ENCODE data around the gene FIZ1. TPM values are rescaled to one million over a fixed set of nuclear protein-coding genes. Genes with fewer than 3 reads are reported as not detected.
A peak's percentile ranks its signal among the peaks of the same experiment; 100 is the strongest.

FIZ1 gene
- total and polyA plus RNA-seq, 2 experiments from 2014 or later, result 5.4 to 10.1 TPM

DNA sequence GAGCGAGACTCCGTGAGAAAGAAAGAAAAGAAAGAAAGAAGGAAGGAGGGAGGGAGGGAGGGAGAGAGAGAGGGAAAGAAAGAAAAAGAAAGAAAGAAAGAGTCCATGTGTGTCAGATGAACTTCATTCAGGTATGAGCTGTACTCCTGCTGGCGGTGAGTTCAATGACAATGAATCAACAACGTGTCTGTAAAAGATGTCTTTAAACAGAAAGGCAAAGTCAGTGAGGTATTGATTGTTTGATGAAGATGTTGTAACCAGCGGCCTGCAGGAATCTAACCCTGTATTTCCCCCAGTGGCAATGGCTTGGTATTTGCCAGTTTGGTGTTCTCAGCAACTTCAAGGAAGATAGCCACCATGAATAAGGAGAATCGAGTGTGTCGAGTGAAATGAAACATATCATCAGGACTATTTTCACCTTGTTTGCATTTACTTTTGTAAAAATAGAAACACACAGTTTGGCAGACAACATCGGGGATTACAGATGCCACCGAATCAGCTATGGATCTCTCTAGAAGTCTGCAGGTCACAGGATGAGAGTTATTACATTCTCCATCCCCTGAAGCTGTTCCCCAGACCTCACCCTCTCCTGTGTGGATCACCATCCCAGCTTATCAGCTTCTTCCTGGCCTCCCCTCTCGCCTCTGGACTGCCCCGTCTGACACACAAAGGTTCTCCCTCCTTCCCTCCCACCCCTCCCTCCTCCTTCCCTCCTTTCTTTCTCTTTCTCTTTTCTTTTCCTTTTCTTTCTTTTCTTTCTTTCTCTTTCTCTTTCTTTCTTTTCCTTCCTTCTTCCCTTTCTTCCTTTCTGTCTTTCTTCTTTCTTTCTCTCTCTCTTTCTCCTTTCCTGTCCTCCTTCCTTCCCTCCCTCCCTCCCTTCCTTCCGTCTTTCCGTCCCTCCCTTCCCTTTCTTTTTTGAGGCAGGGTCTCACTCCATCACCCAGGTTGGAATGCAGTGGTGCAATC lies 45.8 kb downstream of the FIZ1 start (continued):
- TF ChIP-seq, protein P1, sequence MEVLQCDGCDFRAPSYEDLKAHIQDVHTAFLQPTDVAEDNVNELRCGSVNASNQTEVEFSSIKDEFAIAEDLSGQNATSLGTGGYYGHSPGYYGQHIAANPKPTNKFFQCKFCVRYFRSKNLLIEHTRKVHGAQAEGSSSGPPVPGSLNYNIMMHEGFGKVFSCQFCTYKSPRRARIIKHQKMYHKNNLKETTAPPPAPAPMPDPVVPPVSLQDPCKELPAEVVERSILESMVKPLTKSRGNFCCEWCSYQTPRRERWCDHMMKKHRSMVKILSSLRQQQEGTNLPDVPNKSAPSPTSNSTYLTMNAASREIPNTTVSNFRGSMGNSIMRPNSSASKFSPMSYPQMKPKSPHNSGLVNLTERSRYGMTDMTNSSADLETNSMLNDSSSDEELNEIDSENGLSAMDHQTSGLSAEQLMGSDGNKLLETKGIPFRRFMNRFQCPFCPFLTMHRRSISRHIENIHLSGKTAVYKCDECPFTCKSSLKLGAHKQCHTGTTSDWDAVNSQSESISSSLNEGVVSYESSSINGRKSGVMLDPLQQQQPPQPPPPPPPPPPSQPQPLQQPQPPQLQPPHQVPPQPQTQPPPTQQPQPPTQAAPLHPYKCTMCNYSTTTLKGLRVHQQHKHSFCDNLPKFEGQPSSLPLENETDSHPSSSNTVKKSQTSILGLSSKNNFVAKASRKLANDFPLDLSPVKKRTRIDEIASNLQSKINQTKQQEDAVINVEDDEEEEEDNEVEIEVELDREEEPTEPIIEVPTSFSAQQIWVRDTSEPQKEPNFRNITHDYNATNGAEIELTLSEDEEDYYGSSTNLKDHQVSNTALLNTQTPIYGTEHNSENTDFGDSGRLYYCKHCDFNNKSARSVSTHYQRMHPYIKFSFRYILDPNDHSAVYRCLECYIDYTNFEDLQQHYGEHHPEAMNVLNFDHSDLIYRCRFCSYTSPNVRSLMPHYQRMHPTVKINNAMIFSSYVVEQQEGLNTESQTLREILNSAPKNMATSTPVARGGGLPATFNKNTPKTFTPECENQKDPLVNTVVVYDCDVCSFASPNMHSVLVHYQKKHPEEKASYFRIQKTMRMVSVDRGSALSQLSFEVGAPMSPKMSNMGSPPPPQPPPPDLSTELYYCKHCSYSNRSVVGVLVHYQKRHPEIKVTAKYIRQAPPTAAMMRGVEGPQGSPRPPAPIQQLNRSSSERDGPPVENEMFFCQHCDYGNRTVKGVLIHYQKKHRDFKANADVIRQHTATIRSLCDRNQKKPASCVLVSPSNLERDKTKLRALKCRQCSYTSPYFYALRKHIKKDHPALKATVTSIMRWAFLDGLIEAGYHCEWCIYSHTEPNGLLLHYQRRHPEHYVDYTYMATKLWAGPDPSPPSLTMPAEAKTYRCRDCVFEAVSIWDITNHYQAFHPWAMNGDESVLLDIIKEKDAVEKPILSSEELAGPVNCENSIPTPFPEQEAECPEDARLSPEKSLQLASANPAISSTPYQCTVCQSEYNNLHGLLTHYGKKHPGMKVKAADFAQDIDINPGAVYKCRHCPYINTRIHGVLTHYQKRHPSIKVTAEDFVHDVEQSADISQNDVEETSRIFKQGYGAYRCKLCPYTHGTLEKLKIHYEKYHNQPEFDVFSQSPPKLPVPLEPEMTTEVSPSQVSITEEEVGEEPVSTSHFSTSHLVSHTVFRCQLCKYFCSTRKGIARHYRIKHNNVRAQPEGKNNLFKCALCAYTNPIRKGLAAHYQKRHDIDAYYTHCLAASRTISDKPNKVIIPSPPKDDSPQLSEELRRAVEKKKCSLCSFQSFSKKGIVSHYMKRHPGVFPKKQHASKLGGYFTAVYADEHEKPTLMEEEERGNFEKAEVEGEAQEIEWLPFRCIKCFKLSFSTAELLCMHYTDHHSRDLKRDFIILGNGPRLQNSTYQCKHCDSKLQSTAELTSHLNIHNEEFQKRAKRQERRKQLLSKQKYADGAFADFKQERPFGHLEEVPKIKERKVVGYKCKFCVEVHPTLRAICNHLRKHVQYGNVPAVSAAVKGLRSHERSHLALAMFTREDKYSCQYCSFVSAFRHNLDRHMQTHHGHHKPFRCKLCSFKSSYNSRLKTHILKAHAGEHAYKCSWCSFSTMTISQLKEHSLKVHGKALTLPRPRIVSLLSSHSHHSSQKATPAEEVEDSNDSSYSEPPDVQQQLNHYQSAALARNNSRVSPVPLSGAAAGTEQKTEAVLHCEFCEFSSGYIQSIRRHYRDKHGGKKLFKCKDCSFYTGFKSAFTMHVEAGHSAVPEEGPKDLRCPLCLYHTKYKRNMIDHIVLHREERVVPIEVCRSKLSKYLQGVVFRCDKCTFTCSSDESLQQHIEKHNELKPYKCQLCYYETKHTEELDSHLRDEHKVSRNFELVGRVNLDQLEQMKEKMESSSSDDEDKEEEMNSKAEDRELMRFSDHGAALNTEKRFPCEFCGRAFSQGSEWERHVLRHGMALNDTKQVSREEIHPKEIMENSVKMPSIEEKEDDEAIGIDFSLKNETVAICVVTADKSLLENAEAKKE (CRISPR knock-in tag; IDR thresholded peaks at IDR 0.05), result no peak
- TF ChIP-seq, protein P2, sequence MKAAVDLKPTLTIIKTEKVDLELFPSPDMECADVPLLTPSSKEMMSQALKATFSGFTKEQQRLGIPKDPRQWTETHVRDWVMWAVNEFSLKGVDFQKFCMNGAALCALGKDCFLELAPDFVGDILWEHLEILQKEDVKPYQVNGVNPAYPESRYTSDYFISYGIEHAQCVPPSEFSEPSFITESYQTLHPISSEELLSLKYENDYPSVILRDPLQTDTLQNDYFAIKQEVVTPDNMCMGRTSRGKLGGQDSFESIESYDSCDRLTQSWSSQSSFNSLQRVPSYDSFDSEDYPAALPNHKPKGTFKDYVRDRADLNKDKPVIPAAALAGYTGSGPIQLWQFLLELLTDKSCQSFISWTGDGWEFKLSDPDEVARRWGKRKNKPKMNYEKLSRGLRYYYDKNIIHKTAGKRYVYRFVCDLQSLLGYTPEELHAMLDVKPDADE (IDR thresholded peaks at IDR 0.05), result no peak
- TF ChIP-seq EZH2 (IDR thresholded peaks at IDR 0.05; ENCODE audit: low read depth, unreplicated experiment), result no peak

DNA sequence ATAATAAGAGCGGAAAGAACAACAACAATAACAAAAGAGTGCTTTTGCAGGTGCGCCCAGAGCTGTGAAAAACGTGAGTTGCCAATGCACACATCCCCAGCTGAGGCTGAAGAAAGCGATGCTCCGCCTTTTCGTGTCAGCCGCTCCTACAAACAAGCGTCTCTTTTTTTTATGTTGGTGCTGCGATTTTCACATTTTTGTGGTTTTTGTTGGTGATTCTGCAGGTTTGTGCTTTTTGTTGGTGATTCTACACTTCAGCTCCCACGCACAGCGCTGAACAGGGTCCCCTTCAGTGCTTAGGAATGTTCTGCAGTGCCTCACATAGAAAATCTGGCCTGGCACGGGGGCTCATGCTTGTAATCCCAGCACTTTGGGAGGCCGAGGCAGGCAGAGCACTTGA lies 46.7 kb downstream of the FIZ1 start:
- H3K27ac Mint-ChIP-seq, result no peak overlapping the region
- Histone ChIP-seq H3K27me3 (ENCODE audit: insufficient read depth) (no peaks in the 10 kb centered on the region), H2AFZ (peak overlapping the region; percentile 93), H3F3A (replicated peaks; ENCODE audit: low read depth) (no peaks in the 10 kb centered on the region; the same call in 1 of the 2 replicates), H3K4me3 (no peak overlapping the region), H4K20me1 (replicated peaks; ENCODE audit: insufficient read depth) (no peaks in the 10 kb centered on the region), H3K36me3 (ENCODE audit: insufficient read depth) (no peaks in the 10 kb centered on the region), H3K9me2 (ENCODE audit: insufficient read depth) (no peaks in the 10 kb centered on the region), H3K4me1 (ENCODE audit: insufficient read depth) (peaks cover 17% of the 10 kb centered on the region), H3K4me2 (peak overlapping the region; percentile 31; the same call in 1 of the 2 replicates), H3K79me2 (replicated peaks; ENCODE audit: insufficient read depth) (no peaks in the 10 kb centered on the region), H3K27ac (ENCODE audit: low read depth) (no peak overlapping the region; the same call in 1 of the 2 replicates)
- peak overlapping the region; percentile 25; the same call in 1 of the 3 replicates for H3K4me3 Mint-ChIP-seq
- no peaks in the 10 kb centered on the region for H3K9me3 Mint-ChIP-seq
- ATAC-seq (no peak), DNase-seq (ENCODE audit: low spot score) (no peak)
- H3K36me3 Mint-ChIP-seq (ENCODE audit: low read depth), result no peaks in the 10 kb centered on the region
- peaks cover 17% of the 10 kb centered on the region for H3K27me3 Mint-ChIP-seq (ENCODE audit: insufficient read depth, low read depth, poor library complexity)
- H3K4me1 Mint-ChIP-seq, result peaks cover 38% of the 10 kb centered on the region
- TF ChIP-seq CREB1 (CRISPR knock-in tag; IDR thresholded peaks at IDR 0.05; ENCODE audit: low read depth) (no peak), EZH2 (IDR thresholded peaks at IDR 0.05; ENCODE audit: low read depth, unreplicated experiment) (no peak), ZNF331 (CRISPR knock-in tag; IDR thresholded peaks at IDR 0.05; ENCODE audit: low read depth) (no peak), POLR2AphosphoS5 (IDR thresholded peaks at IDR 0.05; ENCODE audit: low read depth) (no peak)
- TF ChIP-seq, protein P1 (CRISPR knock-in tag; IDR thresholded peaks at IDR 0.05), result no peak
